A549 (cell line): ENCODE results near the gene DCLK1.

Experiments used
- CEBPB ChIP-seq, 2 experiments: fragments of >200 bp in 1 of 2; sonication (Bioruptor Twin) in 1 of 2; formaldehyde crosslinking in 1 of 2; IDR thresholded peaks; 2 replicates each; pipeline ENCODE4 v1.6.1; 2012 to 2016
- CHD2 ChIP-seq: fragments of 150-350 bp; IDR thresholded peaks from 2 replicates; pipeline ENCODE4 v1.6.1; 2014; ENCODE audit warnings: low read length; ENCODE audit not compliant: partially characterized antibody
- EHF ChIP-seq: fragments of 250-450 bp; sonication (Bioruptor Pico); IDR thresholded peaks from 2 replicates; pipeline ENCODE4 v1.5.0; 2020; ENCODE audit warnings: mild to moderate bottlenecking
- EP300 ChIP-seq, 2 experiments: fragments of >200 bp; sonication (Bioruptor Twin); formaldehyde crosslinking; IDR thresholded peaks; 2 replicates in 1 of 2; 3 replicates in 1 of 2; pipeline ENCODE4 v1.6.1; 2016 to 2017
- MAFK ChIP-seq: fragments of 450-650 bp; IDR thresholded peaks from 2 replicates; pipeline ENCODE4 v1.6.1; 2014; ENCODE audit not compliant: partially characterized antibody
- NR3C1 ChIP-seq: fragments of >200 bp; sonication (Bioruptor Twin); formaldehyde crosslinking; IDR thresholded peaks from 3 replicates; pipeline ENCODE4 v1.6.1; 2017
- POLR2A ChIP-seq: IDR thresholded peaks from 2 replicates; pipeline ENCODE4 v1.6.1; 2012; ENCODE audit warnings: mild to moderate bottlenecking, low read length
- RAD21 ChIP-seq, 2 experiments: fragments of >200 bp in 1 of 2; sonication (Bioruptor Twin) in 1 of 2; formaldehyde crosslinking in 1 of 2; IDR thresholded peaks in 1 of 2; conservative IDR thresholded peaks in 1 of 2; 2 replicates in 1 of 2; 3 replicates in 1 of 2; pipeline ENCODE4 v1.6.1; 2012 to 2018; ENCODE audit warnings: inconsistent platforms in 1 of 2
- RNF2 ChIP-seq: fragments of 200-600 bp; sonication (generic); IDR thresholded peaks from 2 replicates; pipeline ENCODE4 v1.6.1; 2016; ENCODE audit warnings: low read depth, mild to moderate bottlenecking, antibody characterized with exemption, moderate library complexity, borderline replicate concordance
- SMC3 ChIP-seq: fragments of >200 bp; sonication (Bioruptor Twin); formaldehyde crosslinking; IDR thresholded peaks from 3 replicates; pipeline ENCODE4 v1.6.1; 2018; ENCODE audit warnings: inconsistent platforms
- TF ChIP-seq, protein P1 (sequence below): fragments of >200 bp; sonication (Bioruptor Twin); formaldehyde crosslinking; IDR thresholded peaks from 3 replicates; pipeline ENCODE4 v1.5.1; 2016
- TF ChIP-seq, protein P2 (sequence below): fragments of 200-600 bp; sonication (generic); IDR thresholded peaks from 2 replicates; pipeline ENCODE4 v1.6.1; 2016; ENCODE audit warnings: antibody characterized with exemption, mild to moderate bottlenecking, moderate library complexity
- TF ChIP-seq, protein P3 (sequence below): IDR thresholded peaks from 2 replicates; pipeline ENCODE4 v1.6.1; 2012
- TF ChIP-seq, protein P4 (sequence below): fragments of 450-650 bp; IDR thresholded peaks from 2 replicates; pipeline ENCODE4 v1.6.1; 2014; ENCODE audit warnings: antibody characterized with exemption

DNA sequence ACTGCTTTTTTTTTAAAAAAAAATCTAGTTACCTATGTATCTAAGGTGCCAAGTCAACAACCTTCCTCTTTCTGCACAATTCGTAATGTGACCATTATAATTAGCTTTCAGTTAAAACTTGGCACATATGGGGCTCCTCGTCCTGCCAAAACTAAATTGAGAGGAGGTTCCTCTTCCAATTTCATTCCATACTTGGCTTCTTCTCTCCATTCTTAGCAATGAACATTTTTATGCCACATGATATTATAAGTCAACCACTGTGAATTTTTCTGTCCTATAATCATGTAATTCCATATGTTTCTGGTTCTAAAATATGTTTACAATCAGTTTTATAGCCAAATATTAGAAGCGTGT lies 177.0 kb downstream of the DCLK1 start:
- TF ChIP-seq, protein P1, sequence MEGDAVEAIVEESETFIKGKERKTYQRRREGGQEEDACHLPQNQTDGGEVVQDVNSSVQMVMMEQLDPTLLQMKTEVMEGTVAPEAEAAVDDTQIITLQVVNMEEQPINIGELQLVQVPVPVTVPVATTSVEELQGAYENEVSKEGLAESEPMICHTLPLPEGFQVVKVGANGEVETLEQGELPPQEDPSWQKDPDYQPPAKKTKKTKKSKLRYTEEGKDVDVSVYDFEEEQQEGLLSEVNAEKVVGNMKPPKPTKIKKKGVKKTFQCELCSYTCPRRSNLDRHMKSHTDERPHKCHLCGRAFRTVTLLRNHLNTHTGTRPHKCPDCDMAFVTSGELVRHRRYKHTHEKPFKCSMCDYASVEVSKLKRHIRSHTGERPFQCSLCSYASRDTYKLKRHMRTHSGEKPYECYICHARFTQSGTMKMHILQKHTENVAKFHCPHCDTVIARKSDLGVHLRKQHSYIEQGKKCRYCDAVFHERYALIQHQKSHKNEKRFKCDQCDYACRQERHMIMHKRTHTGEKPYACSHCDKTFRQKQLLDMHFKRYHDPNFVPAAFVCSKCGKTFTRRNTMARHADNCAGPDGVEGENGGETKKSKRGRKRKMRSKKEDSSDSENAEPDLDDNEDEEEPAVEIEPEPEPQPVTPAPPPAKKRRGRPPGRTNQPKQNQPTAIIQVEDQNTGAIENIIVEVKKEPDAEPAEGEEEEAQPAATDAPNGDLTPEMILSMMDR = no peak
- TF ChIP-seq SMC3 (no peak), RNF2 (no peak), POLR2A (no peak), EHF (no peak), CEBPB (IDR thresholded peaks at IDR 0.05) (no peak), NR3C1 (no peak), EP300 (IDR thresholded peaks at IDR 0.05) (no peak), CHD2 (no peak), RAD21 (conservative IDR thresholded peaks at IDR 0.05 in 1 of 2, IDR thresholded peaks at IDR 0.05 in 1 of 2) (no peak), MAFK (no peak)
- TF ChIP-seq, protein P2, sequence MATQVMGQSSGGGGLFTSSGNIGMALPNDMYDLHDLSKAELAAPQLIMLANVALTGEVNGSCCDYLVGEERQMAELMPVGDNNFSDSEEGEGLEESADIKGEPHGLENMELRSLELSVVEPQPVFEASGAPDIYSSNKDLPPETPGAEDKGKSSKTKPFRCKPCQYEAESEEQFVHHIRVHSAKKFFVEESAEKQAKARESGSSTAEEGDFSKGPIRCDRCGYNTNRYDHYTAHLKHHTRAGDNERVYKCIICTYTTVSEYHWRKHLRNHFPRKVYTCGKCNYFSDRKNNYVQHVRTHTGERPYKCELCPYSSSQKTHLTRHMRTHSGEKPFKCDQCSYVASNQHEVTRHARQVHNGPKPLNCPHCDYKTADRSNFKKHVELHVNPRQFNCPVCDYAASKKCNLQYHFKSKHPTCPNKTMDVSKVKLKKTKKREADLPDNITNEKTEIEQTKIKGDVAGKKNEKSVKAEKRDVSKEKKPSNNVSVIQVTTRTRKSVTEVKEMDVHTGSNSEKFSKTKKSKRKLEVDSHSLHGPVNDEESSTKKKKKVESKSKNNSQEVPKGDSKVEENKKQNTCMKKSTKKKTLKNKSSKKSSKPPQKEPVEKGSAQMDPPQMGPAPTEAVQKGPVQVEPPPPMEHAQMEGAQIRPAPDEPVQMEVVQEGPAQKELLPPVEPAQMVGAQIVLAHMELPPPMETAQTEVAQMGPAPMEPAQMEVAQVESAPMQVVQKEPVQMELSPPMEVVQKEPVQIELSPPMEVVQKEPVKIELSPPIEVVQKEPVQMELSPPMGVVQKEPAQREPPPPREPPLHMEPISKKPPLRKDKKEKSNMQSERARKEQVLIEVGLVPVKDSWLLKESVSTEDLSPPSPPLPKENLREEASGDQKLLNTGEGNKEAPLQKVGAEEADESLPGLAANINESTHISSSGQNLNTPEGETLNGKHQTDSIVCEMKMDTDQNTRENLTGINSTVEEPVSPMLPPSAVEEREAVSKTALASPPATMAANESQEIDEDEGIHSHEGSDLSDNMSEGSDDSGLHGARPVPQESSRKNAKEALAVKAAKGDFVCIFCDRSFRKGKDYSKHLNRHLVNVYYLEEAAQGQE = no peak
- TF ChIP-seq, protein P3, sequence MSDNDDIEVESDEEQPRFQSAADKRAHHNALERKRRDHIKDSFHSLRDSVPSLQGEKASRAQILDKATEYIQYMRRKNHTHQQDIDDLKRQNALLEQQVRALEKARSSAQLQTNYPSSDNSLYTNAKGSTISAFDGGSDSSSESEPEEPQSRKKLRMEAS = no peak
- TF ChIP-seq, protein P4, sequence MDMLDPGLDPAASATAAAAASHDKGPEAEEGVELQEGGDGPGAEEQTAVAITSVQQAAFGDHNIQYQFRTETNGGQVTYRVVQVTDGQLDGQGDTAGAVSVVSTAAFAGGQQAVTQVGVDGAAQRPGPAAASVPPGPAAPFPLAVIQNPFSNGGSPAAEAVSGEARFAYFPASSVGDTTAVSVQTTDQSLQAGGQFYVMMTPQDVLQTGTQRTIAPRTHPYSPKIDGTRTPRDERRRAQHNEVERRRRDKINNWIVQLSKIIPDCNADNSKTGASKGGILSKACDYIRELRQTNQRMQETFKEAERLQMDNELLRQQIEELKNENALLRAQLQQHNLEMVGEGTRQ = no peak
